Epithelial cell of proximal tubule (primary cell): ENCODE results near the gene WSCD1. TPM values are rescaled to one million over a fixed set of nuclear protein-coding genes. Genes with fewer than 3 reads are reported as not detected.

ENCODE experiments used
- DNase-seq: peaks from one replicate; pipeline ENCODE4 v3.0.0-alpha.2; 2011; ENCODE audit warnings: low read depth
- H3K4me3 ChIP-seq: 2 replicates; pipeline ENCODE4 v1.5.1; 2011; ENCODE audit warnings: low read depth, mild to moderate bottlenecking, low read length
- CTCF ChIP-seq: conservative IDR thresholded peaks from 2 replicates; pipeline ENCODE4 v1.5.1; 2012; ENCODE audit warnings: low read depth, mild to moderate bottlenecking, low read length
- total RNA-seq: library from RNA; depleted of rRNA; stranded (reverse); fragments of >200 nt; gene quantifications from 2 replicates; pipeline ENCODE4 v1.2.3, GENCODE V29; 2015

The WSCD1 gene
- total RNA-seq, 1 donor from 2014 or later: 55.6 TPM

- H3K4me3 ChIP-seq: no peak overlapping the region
- peak; percentile 38 for TF ChIP-seq CTCF
- no peak for DNase-seq
These were observed 24.4 kb upstream of the WSCD1 start for GRCh38 chr17:6045621-6046357.

GRCh38 chr17:6046431-6046830 lies 23.7 kb upstream of the WSCD1 start:
- DNase-seq: no peak
- no peak for TF ChIP-seq CTCF
- no peak overlapping the region for H3K4me3 ChIP-seq

- no peak for DNase-seq
- H3K4me3 ChIP-seq: no peak overlapping the region
- no peak for TF ChIP-seq CTCF
These were observed 23.2 kb upstream of the WSCD1 start for GRCh38 chr17:6046931-6047330.

GRCh38 chr17:6047966-6048365 lies 22.2 kb upstream of the WSCD1 start:
- DNase-seq: peak; percentile 74
- H3K4me3 ChIP-seq: no peak overlapping the region
- no peak for TF ChIP-seq CTCF

- peak; percentile 59 for DNase-seq
- TF ChIP-seq CTCF: no peak
- H3K4me3 ChIP-seq: no peak overlapping the region
These were observed 21.7 kb upstream of the WSCD1 start for GRCh38 chr17:6048486-6048885.

GRCh38 chr17:6052926-6053325 lies 17.3 kb upstream of the WSCD1 start:
- no peak overlapping the region for H3K4me3 ChIP-seq
- peak; percentile 67 for DNase-seq
- TF ChIP-seq CTCF: no peak

GRCh38 chr17:6054372-6054771 lies 15.8 kb upstream of the WSCD1 start:
- H3K4me3 ChIP-seq: no peak overlapping the region
- no peak for DNase-seq
- no peak for TF ChIP-seq CTCF
